ENCODE results near the gene TMC5. TPM values are rescaled to one million over a fixed set of nuclear protein-coding genes. Genes with fewer than 3 reads are reported as not detected.

TMC5 gene
- total and polyA plus RNA-seq, 2 donors (not counting 3 experiments of a cell fraction or from before 2014, with no cell fraction given), result not detected

GRCh38 chr16:19497176-19497575 is 79.5 kb downstream of the TMC5 start:
- CTCF ChIA-PET, result no interaction called here
- DNase-seq (ENCODE audit: low read depth, low spot score) (no peak), FAIRE-seq (no peak)
- no peak overlapping the region for H2AFZ ChIP-seq (ENCODE audit: low read depth, low read length)
- no peaks in the 10 kb centered on the region for H4K20me1 ChIP-seq (replicated peaks; ENCODE audit: control insufficient read depth, extremely low read depth, insufficient read depth, low read length)
- TF ChIP-seq FOS (IDR thresholded peaks at IDR 0.05; ENCODE audit: borderline replicate concordance, insufficient read depth, low read length), result no peak
- no peak for TF ChIP-seq POLR2A (IDR thresholded peaks at IDR 0.05; ENCODE audit: low read depth, low read length)
- no peak for TF ChIP-seq GATA2 (IDR thresholded peaks at IDR 0.05; ENCODE audit: insufficient read depth, insufficient read length, low read depth, low read length)
- no peak for TF ChIP-seq CTCF (IDR thresholded peaks at IDR 0.05; ENCODE audit: extremely low read depth in 1 of 2, insufficient read depth in 1 of 2, low read depth in 1 of 2, low read length in 2 of 2)
- no peak for TF ChIP-seq POLR2AphosphoS5 (IDR thresholded peaks at IDR 0.05; ENCODE audit: insufficient read depth, low read depth, low read length)
- no peak for TF ChIP-seq JUN (IDR thresholded peaks at IDR 0.05; ENCODE audit: borderline replicate concordance, insufficient read depth, insufficient read length, low read depth)
- TF ChIP-seq MYC (IDR thresholded peaks at IDR 0.05; ENCODE audit: low read depth, low read length), result no peak
- H3K36me3 ChIP-seq (ENCODE audit: control insufficient read depth in 2 of 2, extremely low read depth in 1 of 2, insufficient read depth in 2 of 2, low read length in 2 of 2), result peaks cover 0 to 2% of the 10 kb centered on the region in 2 experiments
- dilution Hi-C loops (cut with MboI; ENCODE audit: extremely low pct_ligation_motif_present, low sequenced_read_pairs), result no loop called here
- intact Hi-C loops (cut with micrococcal nuclease), result no loop called here
- no TSS peak for BruUV-seq (replicated peaks)
- no peaks in the 10 kb centered on the region for H3K4me1 ChIP-seq (ENCODE audit: control insufficient read depth, extremely low read depth, insufficient read depth, low read length)
- H3K79me2 ChIP-seq (ENCODE audit: control insufficient read depth, insufficient read depth, low read length), result no peaks in the 10 kb centered on the region
- H3K9me3 ChIP-seq (replicated peaks; ENCODE audit: control insufficient read depth, insufficient read depth, low read length), result no peaks in the 10 kb centered on the region
- H3K9me1 ChIP-seq (replicated peaks; ENCODE audit: control insufficient read depth, extremely low read depth, insufficient read depth, low read length), result no peaks in the 10 kb centered on the region
- no peaks in the 10 kb centered on the region for H3K27me3 ChIP-seq (ENCODE audit: control insufficient read depth in 2 of 2, insufficient read depth in 2 of 2, low read length in 2 of 2)
- no peak overlapping the region for H3K4me2 ChIP-seq (ENCODE audit: insufficient read depth, low read length)
- POLR2A ChIA-PET, result no interaction called here
- H3K4me3 ChIP-seq (replicated peaks in 1 of 3; ENCODE audit: insufficient read depth in 1 of 3, low read depth in 1 of 3, low read length in 3 of 3), result no peak overlapping the region
- H3K9ac ChIP-seq (replicated peaks; ENCODE audit: extremely low read depth, insufficient read depth, low read length), result no peak overlapping the region
- H3K27ac ChIP-seq (ENCODE audit: insufficient read depth, low read depth, low read length), result no peak overlapping the region

GRCh38 chr16:19499006-19499405 is 81.3 kb downstream of the TMC5 start:
- H3K27me3 ChIP-seq (ENCODE audit: control insufficient read depth in 2 of 2, insufficient read depth in 2 of 2, low read length in 2 of 2), result no peaks in the 10 kb centered on the region
- H3K36me3 ChIP-seq (ENCODE audit: control insufficient read depth in 2 of 2, extremely low read depth in 1 of 2, insufficient read depth in 2 of 2, low read length in 2 of 2), result peaks cover 0 to 9% of the 10 kb centered on the region in 2 experiments
- H3K4me3 ChIP-seq (replicated peaks in 1 of 3; ENCODE audit: insufficient read depth in 1 of 3, low read depth in 1 of 3, low read length in 3 of 3), result no peak overlapping the region
- TF ChIP-seq POLR2AphosphoS5 (IDR thresholded peaks at IDR 0.05; ENCODE audit: insufficient read depth, low read depth, low read length) (no peak), EZH2 (IDR thresholded peaks at IDR 0.05; ENCODE audit: borderline replicate concordance, low read depth, low read length, severe bottlenecking) (no peak), MAX (IDR thresholded peaks at IDR 0.05; ENCODE audit: insufficient read depth, insufficient read length) (no peak), GATA2 (IDR thresholded peaks at IDR 0.05; ENCODE audit: insufficient read depth, insufficient read length, low read depth, low read length) (no peak), JUN (IDR thresholded peaks at IDR 0.05; ENCODE audit: borderline replicate concordance, insufficient read depth, insufficient read length, low read depth) (no peak), POLR2A (IDR thresholded peaks at IDR 0.05; ENCODE audit: low read depth, low read length) (no peak), FOS (IDR thresholded peaks at IDR 0.05; ENCODE audit: borderline replicate concordance, insufficient read depth, low read length) (no peak), CTCF (IDR thresholded peaks at IDR 0.05; ENCODE audit: extremely low read depth in 1 of 2, insufficient read depth in 1 of 2, low read depth in 1 of 2, low read length in 2 of 2) (no peak), MYC (IDR thresholded peaks at IDR 0.05; ENCODE audit: low read depth, low read length) (no peak)
- H3K4me1 ChIP-seq (ENCODE audit: control insufficient read depth, extremely low read depth, insufficient read depth, low read length), result no peaks in the 10 kb centered on the region
- no peaks in the 10 kb centered on the region for H3K79me2 ChIP-seq (ENCODE audit: control insufficient read depth, insufficient read depth, low read length)
- no peak overlapping the region for H3K27ac ChIP-seq (ENCODE audit: insufficient read depth, low read depth, low read length)
- dilution Hi-C loops (cut with MboI; ENCODE audit: extremely low pct_ligation_motif_present, low sequenced_read_pairs), result no loop called here
- ChIA-PET CTCF (no interaction called here), POLR2A (no interaction called here)
- DNase-seq (ENCODE audit: low read depth, low spot score) (no peak), FAIRE-seq (no peak)
- no TSS peak for BruUV-seq (replicated peaks)
- no peaks in the 10 kb centered on the region for H3K9me3 ChIP-seq (replicated peaks; ENCODE audit: control insufficient read depth, insufficient read depth, low read length)
- H3K9ac ChIP-seq (replicated peaks; ENCODE audit: extremely low read depth, insufficient read depth, low read length), result no peak overlapping the region
- no peaks in the 10 kb centered on the region for H3K9me1 ChIP-seq (replicated peaks; ENCODE audit: control insufficient read depth, extremely low read depth, insufficient read depth, low read length)
- H4K20me1 ChIP-seq (replicated peaks; ENCODE audit: control insufficient read depth, extremely low read depth, insufficient read depth, low read length), result no peaks in the 10 kb centered on the region
- H3K4me2 ChIP-seq (ENCODE audit: insufficient read depth, low read length), result no peak overlapping the region
- intact Hi-C loops (cut with micrococcal nuclease), result no loop called here
- H2AFZ ChIP-seq (ENCODE audit: low read depth, low read length), result no peak overlapping the region
